MV-4-11 (cell line): ENCODE measurements around the gene AZI2.

Experiments
- DNase-seq: peaks from one replicate; lab custom pipeline; 2025; lab: John Stamatoyannopoulos, UW

The AZI2 gene

GRCh38 chr3:28348629-28349468 lies at the start of gene AZI2, which contains the start of gene ZCWPW2:
Gene AZI2, minus strand, starts transcription at chr3:28348824. Its CDS starts 8,207 bp downstream, at chr3:28340617.
Gene ZCWPW2, plus strand, starts transcription at chr3:28348721. Its CDS starts 64,348 bp downstream, at chr3:28413069.
- peak; percentile 96 for DNase-seq

- DNase-seq = no peak
Observed at GRCh38 chr3:28388978-28389377, 40.4 kb upstream of the AZI2 start.

GRCh38 chr3:28386049-28386448 lies 37.4 kb upstream of the AZI2 start:
- DNase-seq = peak; percentile 69

GRCh38 chr3:28376424-28376823 lies 27.8 kb upstream of the AZI2 start:
- peak; percentile 99 for DNase-seq

- DNase-seq = no peak
Observed at GRCh38 chr3:28349469-28350000, 911 bp upstream of the AZI2 start.

- no peak for DNase-seq
Observed at GRCh38 chr3:28348265-28348628, 377 bp downstream of the AZI2 start.

- peak; percentile 95 for DNase-seq
Observed at GRCh38 chr3:28347374-28348264, 1.0 kb downstream of the AZI2 start.

GRCh38 chr3:28345690-28346089 lies 2.9 kb downstream of the AZI2 start:
- DNase-seq = no peak

- DNase-seq = no peak
Observed at GRCh38 chr3:28343144-28343543, 5.5 kb downstream of the AZI2 start.

- no peak for DNase-seq
Observed at GRCh38 chr3:28337230-28337629, 11.4 kb downstream of the AZI2 start.

- DNase-seq = no peak
Observed at GRCh38 chr3:28335246-28335645, 13.4 kb downstream of the AZI2 start.

- DNase-seq = no peak
Observed at GRCh38 chr3:28334552-28334951, 14.1 kb downstream of the AZI2 start.

GRCh38 chr3:28328188-28329151 lies 20.2 kb downstream of the AZI2 start:
- DNase-seq = peak; percentile 15

GRCh38 chr3:28326458-28326926 lies 22.1 kb downstream of the AZI2 start:
- peak; percentile 78 for DNase-seq

GRCh38 chr3:28322464-28322863 lies 26.2 kb downstream of the AZI2 start:
- no peak for DNase-seq

GRCh38 chr3:28320981-28321380 lies 27.6 kb downstream of the AZI2 start:
- no peak for DNase-seq

- peak; percentile 30 for DNase-seq
Observed at GRCh38 chr3:28317438-28318022, 31.1 kb downstream of the AZI2 start.

- DNase-seq = no peak
Observed at GRCh38 chr3:28316226-28316625, 32.4 kb downstream of the AZI2 start.

- DNase-seq = no peak
Observed at GRCh38 chr3:28315711-28316110, 32.9 kb downstream of the AZI2 start.

- DNase-seq = peak; percentile 90
Observed at GRCh38 chr3:28308196-28308595, 40.4 kb downstream of the AZI2 start.

GRCh38 chr3:28301688-28302087 lies 46.9 kb downstream of the AZI2 start:
- DNase-seq = no peak
